Hepatic stellate cell (primary cell): ENCODE measurements around the gene TCF7L2.

ENCODE experiments used
- DNase-seq: peaks from one replicate; pipeline ENCODE4 v3.0.0; 2011; ENCODE audit warnings: low spot score

Gene TCF7L2

DNA sequence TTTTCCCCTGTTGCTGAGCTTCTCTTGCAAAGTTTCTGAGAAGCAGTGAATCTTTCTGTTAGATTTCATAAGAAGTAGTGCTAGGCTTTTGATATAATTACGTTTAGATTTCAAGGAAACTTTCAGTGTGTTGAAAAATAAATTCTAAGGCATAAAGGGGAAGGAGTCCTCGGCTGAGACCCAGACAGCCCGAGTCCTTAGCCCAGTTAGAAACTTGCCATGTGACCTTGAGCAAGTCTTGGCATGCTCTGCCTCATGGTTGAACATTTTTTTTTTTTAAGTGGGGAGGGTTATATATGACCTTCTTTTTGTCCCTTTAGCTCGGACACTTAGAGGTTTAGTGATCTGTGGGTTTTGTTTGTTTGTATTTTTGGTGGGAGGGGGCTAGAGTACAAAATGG is 117.5 kb downstream of the TCF7L2 start:
- DNase-seq = no peak

GRCh38 chr10:113068178-113068890 is 118.3 kb downstream of the TCF7L2 start:
- no peak for DNase-seq

DNA sequence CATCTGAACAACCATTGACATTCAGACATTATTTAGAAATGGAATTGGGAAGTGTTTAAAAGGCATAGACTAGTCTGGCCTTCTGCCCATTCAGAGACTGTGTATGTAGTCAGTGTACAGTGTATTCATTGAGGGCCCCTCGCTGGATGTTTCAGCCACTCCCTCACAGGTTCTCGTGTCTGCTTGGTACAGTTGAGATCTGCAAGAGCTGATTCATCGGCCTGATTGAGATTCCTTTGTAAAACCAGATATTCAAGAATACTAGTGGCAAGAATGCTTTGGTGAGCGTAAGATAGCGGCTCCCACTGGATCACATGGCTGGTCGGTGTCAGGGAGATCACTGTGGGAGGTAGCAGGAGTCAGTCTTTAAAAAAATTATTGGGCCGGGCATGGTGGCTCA is 119.5 kb downstream of the TCF7L2 start:
- no peak for DNase-seq

DNA sequence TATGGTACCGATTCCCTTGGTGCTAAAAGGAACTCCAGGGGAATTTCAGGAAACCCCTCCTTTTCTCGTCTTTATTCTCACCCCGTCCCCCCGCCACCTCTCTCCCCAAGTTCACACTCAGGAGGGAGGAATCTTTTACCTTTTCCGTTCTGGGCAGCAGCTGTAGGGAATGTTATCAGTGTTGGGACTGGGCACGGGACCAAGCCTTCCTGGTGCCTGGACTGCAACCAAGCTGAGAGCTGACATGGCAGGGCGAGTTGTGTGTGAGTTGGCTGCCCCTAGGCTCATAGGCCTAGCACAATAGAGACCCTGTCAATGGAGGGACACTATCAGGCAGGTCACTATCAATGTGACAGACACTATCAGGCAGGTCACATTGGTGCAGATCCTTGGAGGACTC is 121.4 kb downstream of the TCF7L2 start:
- no peak for DNase-seq

GRCh38 chr10:113073549-113074189 is 123.6 kb downstream of the TCF7L2 start:
- peak; percentile 85 for DNase-seq

DNA sequence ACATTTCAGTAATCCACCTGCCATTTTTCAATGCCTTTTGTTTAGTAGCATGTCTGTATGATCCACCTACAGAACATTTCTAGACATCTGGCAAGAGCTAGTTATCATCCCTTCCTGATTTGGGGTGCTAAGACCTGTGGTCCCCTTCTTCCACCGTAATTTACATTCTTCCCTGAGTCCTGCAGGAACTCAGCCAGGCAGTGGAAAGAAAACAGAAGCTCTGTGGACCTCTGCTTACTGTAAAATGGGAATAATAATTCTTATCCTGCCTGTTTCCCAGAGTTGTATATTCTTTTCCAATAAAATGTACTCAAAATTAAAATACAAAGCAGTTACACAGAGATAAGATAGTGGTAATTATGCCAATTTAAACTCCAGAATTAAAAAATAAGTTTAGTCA is 126.9 kb downstream of the TCF7L2 start:
- DNase-seq = no peak

DNA sequence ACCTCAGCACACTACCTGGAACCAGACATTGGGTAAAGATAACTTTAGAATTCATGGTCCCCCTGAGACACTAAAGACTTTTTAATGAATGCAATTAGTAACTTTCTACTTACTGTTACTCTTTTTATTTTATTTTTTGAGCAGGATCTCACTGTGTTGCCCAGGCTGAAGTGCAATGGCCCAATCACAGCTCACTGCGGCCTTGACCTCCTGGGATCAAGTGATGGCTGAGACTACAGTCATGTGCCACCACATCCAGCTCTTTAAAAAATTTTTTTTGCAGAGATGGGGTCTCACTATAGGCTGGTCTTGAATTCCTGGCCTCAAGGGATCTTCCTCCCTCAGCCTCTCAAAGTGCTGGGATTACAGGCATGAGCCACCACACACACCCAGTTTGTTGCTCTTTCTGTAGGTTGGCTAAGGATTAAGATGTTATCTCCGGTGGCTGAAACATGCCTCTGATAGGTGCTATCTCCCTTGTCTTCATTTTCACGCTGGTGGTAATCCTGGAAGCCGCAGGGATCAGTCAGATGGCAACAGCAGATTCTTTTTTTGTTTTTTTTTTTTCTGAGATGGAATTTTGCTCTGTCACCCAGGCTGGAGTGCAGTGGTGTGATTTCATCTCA is 128.3 kb downstream of the TCF7L2 start:
- DNase-seq = no peak

- DNase-seq = no peak
Measured at GRCh38 chr10:113080061-113080924, 130.2 kb downstream of the TCF7L2 start.

GRCh38 chr10:113080925-113081229 is 130.8 kb downstream of the TCF7L2 start:
- no peak for DNase-seq

GRCh38 chr10:113084031-113084430 is 134.0 kb downstream of the TCF7L2 start:
- DNase-seq = peak; percentile 50

GRCh38 chr10:113085776-113086175 is 135.7 kb downstream of the TCF7L2 start:
- DNase-seq = no peak

DNA sequence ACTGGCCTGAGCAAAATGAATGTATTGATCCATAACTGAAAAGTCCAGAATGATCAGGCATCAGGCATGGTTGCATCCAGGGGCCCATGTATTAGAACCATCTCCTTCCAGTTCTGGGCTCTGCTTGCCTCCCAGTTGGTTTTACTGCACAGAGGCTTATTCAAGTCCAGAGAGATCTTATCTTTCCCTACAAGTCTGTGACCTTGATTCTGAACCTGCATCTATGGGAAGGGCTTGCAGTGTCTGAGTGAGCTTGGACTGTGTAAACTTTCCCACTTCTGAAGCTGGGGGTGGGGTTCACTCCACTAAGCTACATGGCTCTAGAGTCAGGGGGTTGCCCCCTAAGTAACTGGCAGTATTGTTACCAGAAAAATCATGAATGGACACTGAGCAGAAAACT is 136.2 kb downstream of the TCF7L2 start:
- no peak for DNase-seq

DNA sequence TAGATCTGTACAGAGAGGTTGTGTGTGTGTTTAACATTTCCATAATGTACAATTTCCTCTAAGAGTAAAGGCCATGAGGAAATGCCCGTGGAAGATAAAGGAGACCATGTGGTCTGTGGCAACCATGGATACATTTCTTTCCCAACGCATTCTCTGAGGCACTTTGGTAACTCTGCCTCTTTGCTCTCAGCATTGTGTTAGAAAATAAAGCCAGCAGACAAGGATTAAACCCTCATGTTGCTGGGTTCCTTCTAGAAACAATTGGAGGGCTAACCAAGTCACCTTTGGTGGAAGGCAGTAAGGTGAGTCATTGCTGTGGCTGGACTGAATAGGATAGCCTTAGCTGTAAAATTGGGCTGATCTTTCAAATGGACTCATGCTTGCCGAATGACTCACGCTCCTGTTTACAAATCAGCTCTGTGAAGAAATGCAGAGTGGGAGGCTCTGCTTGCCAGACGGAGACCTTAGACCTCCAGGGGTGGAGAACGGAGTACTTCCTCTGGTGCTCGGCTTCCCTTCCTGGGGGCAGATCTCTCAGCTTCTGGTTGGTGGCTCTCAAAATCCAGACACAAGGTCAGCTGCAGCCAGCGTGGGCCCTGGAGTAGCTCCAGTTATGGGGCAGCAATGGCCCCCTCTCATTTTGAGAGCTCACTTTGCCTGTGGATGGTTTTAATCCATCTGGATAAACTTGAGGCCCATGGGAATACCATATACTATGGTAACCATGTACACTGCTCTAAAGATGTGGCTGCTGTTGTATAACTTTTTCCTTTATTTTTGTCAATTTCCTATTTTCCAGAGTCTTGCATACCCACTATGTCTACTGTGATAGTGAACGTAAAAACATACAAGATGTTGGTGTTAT is 137.3 kb downstream of the TCF7L2 start:
- peak; percentile 87 for DNase-seq

- no peak for DNase-seq
Measured at GRCh38 chr10:113088194-113088593, 138.1 kb downstream of the TCF7L2 start.

GRCh38 chr10:113089551-113089950 is 139.5 kb downstream of the TCF7L2 start:
- no peak for DNase-seq

GRCh38 chr10:113091920-113092319 is 141.9 kb downstream of the TCF7L2 start:
- no peak for DNase-seq

DNA sequence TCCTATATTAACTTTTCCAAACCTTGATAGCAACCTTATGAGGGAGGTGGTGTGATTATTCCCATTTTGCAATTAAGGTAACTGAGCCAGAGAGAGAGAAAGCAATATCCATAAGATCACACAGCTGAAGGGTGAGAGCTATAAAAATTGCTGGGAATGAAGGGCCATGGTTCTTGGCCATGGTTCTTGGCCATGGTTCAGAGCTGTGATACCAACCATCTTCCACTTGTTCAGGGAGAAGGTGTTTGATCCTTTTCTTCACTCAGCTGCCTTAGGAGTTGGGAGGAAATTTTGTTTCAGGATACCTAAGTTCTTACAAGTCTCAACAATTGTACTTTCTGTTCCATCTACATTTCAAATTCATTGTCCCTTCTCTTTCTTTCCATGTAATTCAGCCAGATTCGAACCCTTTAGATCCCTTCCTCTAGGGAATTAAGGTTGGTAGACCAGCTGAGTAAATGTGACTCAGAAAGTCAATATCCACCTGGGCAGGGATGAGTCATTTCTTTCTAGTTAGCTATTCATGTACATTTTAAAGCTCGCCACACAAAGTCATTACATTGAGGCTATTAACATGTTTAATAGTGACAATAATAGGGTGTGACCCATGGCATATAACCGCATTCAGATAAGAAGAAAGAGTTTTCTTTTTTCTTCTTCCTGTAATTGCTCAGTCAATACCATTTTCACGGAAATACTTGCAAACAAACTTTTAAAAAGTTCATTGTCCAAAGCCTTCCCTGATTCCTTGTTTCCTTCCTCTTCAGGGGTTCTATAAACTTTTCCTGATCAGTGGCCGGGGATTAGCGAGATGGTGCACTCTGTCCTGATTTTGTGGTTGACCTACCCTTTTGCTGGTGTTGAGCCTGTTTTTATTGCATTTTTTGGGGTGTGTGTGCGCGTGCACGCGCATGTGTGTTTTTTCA is 143.4 kb downstream of the TCF7L2 start:
- DNase-seq = no peak

DNA sequence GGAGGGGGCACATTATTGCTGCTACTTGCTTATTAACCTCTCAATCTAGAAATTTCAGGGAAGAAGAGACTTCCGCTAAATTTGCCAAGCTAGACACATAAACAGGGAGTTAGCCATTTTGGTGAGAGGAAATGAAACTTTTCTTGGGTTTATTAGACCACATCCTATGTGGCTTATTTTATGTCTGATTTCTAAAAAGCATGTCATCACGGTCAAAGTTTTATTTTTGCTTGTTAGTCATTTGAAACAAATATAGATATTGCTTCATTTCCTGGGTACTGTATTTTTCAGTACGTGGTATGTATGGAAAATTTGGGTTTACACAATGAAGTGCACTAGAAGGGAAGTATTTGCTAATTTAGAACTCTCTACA is 144.1 kb downstream of the TCF7L2 start:
- DNase-seq = no peak

DNA sequence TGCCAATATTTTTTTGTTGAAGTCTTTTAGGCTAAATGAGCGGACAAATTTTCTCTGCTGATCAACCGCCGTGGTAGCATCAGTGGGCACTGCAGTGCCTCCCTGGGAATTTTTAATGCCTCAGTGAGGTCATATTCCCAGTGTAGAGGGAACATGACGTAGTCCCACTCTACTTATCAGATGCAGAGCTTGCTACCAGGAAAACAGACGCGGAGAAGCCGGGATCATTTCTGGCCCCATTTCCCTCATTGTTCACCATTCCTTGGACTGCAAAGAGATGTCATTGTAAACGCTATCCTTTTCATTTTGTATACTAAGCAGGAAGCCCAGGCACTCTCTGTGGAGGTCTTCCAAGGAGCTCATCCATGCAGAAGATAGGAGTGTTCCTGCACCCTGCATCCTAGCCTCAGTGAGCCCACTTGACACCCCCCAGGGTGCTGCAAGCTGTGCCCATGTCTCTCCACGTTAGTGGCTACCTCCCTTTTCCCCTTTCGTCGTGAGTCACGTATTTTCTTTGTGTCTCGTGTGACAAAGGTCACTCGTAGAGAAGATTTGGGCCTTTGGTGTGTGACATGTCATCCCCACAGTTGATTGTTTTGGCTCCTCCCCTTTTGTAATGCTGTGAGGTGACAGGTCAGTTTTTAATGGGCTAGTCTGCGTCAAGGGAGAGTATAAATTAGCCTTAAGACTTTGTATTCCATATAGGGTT is 145.5 kb downstream of the TCF7L2 start:
- DNase-seq = no peak
